WTC11 (cell line): ENCODE data around the gene USH2A.

ENCODE experiments used
- CTCF ChIP-seq: fragments of 200-600 bp; IDR thresholded peaks from 2 replicates; pipeline ENCODE4 v1.8.0; 2022; ENCODE audit warnings: antibody characterized with exemption
- ERG ChIP-seq: fragments of 250-450 bp; sonication (Bioruptor Pico); IDR thresholded peaks from 2 replicates; pipeline ENCODE4 v1.8.0; 2021; ENCODE audit warnings: mild to moderate bottlenecking
- ESRRA ChIP-seq: sonication (generic); formaldehyde crosslinking; IDR thresholded peaks from 2 replicates; pipeline ENCODE4 v1.8.1; 2022; ENCODE audit warnings: mild to moderate bottlenecking, missing genetic modification reagents, borderline replicate concordance
- JUN ChIP-seq: sonication (generic); formaldehyde crosslinking; IDR thresholded peaks from 2 replicates; pipeline ENCODE4 v1.8.0; 2023; ENCODE audit warnings: mild to moderate bottlenecking, missing genetic modification reagents
- MAX ChIP-seq: sonication (generic); formaldehyde crosslinking; IDR thresholded peaks from 2 replicates; pipeline ENCODE4 v1.8.0; 2022; ENCODE audit warnings: mild to moderate bottlenecking, missing genetic modification reagents
- NFYB ChIP-seq: sonication (generic); formaldehyde crosslinking; conservative IDR thresholded peaks from 2 replicates; pipeline ENCODE4 v1.8.0; 2022; ENCODE audit warnings: low read depth, missing genetic modification reagents
- SMAD4 ChIP-seq: sonication (generic); formaldehyde crosslinking; IDR thresholded peaks from 2 replicates; pipeline ENCODE4 v1.8.0; 2022; ENCODE audit warnings: mild to moderate bottlenecking, missing genetic modification reagents
- SP1 ChIP-seq: sonication (generic); formaldehyde crosslinking; conservative IDR thresholded peaks from 2 replicates; pipeline ENCODE4 v1.8.1; 2022; ENCODE audit warnings: missing genetic modification reagents
- USF2 ChIP-seq: sonication (generic); formaldehyde crosslinking; IDR thresholded peaks from 2 replicates; pipeline ENCODE4 v1.8.1; 2023; ENCODE audit warnings: mild to moderate bottlenecking, missing genetic modification reagents, moderate library complexity
- ZNF317 ChIP-seq: sonication (generic); formaldehyde crosslinking; IDR thresholded peaks from 2 replicates; pipeline ENCODE4 v1.8.1; 2023; ENCODE audit warnings: low read depth, mild to moderate bottlenecking, moderate library complexity, missing genetic modification reagents, borderline replicate concordance

GRCh38 chr1:216020743-216021345 is 402.4 kb downstream of the USH2A start:
- TF ChIP-seq CTCF (no peak), USF2 (no peak), ZNF317 (CRISPR knock-in tag) (no peak), MAX (CRISPR knock-in tag) (no peak), NFYB (CRISPR knock-in tag) (no peak), SP1 (CRISPR knock-in tag) (no peak), ESRRA (no peak), JUN (no peak), ERG (CRISPR knock-in tag) (no peak), SMAD4 (CRISPR knock-in tag) (no peak)
